GM11168 (cell line): Measurements from ENCODE around the gene HOOK1.
"Not testable (repeated sequence)": the region's sequence is repeated elsewhere in the genome, so short reads cannot be mapped to it uniquely, and the experiment has no call there.

Experiments
- in situ Hi-C: fragments of 300-500 bp; cut with MboI; formaldehyde crosslinking; loops from one replicate; pipeline ENCODE4 v1.12.0; 2022; ENCODE audit warnings: low sequenced_read_pairs; ENCODE audit not compliant: unreplicated experiment

HOOK1 gene

DNA sequence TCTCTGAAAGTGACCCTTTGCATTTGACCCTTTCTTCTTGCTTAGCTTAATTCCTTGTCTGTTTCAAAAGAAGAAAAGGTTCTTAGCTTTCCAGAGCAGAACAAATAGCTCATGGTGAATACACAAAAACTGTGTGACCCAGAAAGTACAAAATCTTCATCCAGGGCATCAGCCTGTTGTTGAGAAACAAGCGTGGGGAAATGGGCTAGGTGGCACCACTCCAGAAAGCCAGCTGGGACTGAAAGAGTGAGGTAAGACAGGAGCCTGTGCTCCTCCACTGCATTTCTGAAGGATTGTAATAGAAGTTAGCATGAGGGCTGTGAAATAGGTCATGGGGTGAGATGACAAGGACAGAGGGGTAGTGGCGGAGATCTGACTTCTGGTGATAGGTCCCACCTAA is 66.0 kb downstream of the HOOK1 start:
- in situ Hi-C loops, result loop anchor here (10.0 kb wide), 1 partner anchor 64 kb away; no protein-coding TSS in a partner anchor

DNA sequence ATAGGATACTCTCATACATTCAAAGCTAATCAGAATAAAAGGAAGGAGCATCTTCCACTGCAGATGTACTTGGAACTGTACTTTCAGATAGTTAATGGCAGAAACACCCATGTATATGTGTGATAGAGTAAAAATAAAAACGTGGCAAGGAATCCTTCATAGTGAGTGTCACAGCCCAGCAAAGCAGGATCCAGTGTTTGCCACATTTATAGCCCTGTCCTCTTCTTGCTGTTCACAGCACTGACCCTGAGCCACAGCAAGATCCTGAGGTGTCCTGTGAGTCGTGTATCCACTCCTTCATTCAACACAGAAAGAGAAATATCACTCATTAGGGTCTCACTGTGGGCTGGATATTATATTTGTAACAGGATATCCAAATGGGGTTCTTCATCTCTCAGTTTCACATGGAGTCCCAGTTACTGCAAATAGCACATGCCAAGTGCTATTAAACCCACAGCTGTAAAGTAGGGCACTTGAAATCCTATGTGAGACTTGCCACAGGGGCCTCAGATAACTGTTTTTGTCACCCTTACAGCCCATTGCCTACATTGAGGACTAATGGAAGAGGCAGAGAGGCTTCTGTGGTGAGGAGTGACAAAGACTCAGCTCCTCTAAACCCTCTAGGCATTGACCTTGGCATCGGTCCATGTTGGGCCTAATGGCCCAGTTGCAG is 70.5 kb downstream of the HOOK1 start:
- in situ Hi-C loops, result loop anchor here (10.0 kb wide), 1 partner anchor 60 kb away; no protein-coding TSS in a partner anchor

DNA sequence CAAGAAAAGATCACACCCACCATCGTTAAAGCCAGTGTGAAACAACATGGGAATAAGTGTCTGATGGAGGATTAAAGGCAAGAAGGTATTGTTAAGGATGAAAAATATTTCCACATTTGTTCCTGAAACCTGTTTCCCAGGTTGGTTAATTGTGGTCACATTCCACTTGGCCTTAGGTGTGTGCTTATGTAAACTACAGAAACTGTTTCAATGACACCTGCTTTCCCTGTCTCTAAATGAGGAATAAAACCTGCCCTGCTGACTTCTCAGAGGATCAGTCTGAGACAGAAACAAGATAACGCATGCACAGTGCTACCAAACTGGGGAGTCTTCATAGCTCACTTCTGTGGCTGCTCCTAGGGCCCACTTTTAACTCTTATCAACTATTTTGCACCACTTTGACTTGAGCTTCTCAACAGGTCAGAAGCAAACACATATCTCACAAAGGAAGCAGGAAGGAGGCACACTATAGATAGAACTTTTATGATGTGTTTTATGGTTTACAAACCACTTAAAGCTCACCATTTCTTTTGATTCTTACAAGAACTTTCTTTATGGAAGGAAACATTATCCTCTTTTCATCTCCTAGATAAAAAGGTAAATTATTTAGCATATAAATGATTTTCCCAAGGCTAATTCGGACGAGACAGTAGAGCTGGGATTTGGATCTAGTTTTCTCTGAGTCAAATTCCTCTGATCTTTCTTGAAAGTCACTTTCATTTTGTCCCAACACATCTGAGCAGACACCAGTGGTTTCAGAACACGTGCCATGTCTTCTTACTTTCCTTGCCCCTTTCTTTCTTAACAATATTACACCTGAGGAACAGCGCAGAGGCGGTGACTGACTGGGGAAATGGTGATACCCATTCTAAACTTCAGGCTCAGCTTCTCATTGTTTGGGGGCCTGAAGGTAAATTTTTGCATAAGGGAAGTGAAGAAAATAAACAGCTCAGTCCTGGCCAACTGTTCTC is 78.4 kb downstream of the HOOK1 start:
- in situ Hi-C loops, result no loop called here

DNA sequence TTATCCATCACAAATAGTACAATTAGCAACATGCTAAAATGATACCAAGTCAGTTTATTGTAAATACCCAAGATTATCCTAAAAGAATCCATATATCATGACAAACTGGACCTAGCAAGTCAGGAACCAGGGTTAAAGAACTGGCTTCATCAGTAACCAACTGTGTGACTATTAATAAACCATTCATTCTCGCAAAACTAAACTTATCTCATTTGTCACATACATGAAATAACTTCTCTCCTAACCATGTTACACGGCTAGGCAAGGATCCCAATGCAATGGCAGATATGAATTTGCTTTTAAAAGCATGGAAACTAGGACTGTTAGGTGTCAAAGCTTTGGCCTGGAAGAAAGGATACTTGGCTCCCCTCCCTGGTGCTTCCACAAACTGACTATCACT is 82.4 kb downstream of the HOOK1 start:
- in situ Hi-C loops, result no loop called here

DNA sequence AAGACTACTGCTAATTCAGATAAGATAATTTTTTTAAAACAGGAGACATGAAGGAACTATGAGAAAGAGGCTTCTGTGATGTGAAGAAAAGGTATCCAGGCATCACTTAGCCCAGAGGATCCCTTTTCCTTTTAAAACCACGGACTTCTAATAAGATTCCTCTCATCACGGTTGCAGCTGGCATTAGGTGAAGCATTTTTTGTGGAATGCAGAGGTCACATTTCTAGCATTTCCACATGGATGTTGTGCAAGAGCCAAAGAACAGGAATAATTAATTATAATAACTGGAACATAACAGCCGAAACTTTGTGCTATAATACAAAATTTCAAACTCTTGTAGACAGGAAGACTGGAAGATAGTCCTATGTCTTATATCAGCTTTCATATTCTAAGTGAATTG is 84.2 kb downstream of the HOOK1 start:
- in situ Hi-C loops, result no loop called here

DNA sequence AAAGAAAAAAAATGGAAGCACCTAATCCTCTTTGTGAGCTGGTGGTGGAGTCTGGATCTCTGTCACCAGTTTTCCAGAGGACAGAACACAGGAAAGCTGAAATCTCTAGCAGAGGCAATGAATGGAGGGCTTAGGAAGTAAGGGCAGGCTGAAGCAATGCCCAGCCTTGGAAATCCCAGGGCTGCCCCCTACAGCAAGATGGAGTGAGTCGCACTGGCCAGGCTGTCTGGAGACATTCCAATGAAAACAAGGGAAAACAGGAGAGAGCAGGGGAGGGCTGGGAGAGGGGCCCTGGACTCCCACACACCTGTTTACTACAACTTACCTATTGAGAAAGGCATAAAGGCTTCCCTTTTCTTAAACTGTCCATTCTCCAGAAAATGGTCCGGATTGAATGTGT is 85.9 kb downstream of the HOOK1 start:
- in situ Hi-C loops, result no loop called here

DNA sequence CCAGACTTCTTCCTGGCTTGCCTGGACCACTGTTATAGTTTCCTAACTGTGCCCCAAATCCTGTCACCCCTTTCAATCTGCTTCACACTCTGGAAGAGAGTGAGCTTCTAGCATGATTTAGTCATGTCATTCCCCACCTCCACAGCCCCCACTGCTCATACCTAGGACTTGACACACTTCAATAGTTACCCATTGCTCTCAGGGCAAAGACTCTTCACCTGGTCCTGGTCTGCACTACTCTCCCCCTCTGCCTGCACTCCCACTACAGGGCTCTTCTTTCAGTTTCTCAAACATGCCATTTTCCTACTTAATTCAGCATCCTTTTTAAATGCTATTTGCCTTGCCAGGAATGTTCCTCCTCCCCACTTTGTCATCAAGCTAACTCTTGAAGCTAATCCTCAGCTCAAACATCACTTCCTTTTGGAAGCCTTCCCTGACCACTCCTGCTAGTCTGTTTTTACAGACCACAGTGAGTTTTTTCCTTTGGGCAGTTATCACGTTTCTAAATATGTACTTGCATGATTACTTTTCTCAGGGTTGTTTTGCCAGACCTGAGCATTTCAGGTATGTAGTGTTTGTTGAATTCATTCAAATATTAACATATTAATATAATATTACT is 87.1 kb downstream of the HOOK1 start:
- in situ Hi-C loops, result no loop called here

DNA sequence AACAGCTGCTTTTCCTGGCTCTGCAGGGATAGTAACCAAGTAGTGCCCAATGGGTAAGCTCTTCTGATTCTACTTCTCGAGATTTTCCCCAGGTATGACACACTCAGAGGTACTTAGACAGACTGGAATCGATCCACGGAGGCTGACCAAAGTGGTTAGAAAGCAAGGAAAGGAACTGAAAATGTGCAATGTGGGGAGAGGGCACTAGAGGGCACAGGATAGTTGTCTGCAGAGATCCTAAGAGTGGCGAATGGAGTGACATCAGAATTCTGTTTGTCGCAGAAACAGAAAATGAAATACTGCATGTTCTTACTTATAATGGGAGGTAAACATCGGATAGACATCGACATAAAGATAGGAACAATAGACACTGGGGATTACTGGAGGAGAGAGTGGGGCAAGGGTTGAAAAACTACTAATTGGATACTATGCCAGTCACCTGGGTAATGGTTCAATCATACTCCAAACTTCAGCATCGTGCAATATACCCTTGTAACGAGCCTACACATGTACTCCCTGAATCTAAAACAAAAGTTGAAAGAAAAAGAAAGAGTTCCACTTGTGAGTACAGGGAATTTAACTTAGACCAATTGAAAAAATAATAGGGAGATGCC is 88.5 kb downstream of the HOOK1 start:
- in situ Hi-C loops, result no loop called here

DNA sequence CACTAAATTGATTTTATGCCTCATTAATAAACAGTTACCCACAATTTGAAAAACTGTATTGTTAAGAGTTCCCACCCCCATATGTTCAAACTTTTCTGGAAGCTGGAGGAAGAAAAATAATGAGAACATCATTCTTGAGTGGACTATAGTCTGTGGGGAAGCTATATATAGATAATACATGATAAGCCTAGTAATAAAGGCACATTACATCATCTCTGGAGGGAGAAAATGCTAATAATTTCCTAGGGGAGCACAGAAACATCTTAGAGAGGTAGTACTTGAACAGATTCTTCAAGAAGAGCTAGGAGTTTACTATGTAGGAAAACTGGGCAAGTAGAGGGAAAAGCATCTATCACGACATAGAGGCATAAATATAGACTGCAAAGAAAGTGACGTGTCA is 92.2 kb downstream of the HOOK1 start:
- in situ Hi-C loops, result no loop called here

DNA sequence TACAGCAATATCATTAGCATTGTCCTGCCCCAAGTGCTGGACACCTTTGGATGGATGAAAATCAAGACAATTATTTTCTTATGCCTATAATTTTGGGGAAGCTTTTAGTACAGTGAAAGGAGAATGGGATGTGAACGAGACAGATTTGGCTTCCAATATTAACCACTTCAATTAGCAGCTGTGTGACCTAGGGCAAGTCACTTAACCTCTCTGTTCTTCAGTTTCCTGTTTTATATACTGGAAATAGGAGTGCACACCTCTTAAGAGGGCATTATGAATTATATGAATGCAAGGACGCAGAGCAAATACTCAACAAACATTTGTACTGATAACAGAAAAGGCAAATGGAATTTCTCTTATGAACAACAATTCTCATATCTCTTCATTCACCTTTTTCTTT is 93.3 kb downstream of the HOOK1 start:
- in situ Hi-C loops, result no loop called here

DNA sequence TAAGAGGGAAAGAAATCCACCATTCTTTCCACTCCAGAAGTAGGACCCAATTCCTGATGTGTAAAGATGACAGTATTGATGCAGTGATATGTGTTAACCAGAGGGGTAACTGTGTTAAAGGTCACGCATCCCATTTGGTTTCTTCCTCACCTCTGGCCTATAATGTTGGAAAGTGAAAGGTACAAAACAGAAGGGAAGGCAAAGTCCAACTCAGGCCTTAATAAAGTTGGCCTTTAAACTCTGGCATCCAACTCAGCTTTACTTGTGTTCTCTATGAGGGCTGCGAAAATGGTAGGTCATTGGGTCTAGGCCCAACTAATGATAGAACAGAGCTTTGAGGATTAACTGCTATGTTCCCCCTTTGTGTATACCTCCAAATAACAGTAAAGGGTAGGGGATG is 93.9 kb downstream of the HOOK1 start:
- in situ Hi-C loops, result no loop called here

DNA sequence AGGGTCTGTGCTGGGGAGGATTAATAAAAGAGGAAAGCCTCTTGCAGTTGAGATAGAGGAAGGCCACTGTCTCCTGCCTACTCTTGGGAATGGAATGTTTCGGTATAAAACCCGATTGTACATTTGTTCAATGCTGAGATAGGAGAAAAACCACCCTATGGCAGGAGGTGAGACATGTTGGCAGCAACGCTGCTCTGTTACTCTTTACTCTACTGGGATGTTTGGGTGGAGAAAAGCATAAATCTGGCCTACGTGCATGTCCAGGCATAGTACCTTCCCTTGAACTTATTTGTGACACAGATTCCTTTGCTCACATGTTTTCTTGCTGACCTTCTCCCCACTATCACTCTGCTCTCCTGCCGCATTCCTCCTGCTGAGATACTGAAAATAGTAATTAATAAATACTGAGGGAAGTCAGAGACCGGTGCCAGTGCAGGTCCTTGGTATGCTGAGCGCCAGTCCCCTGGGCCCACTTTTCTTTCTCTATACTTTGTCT is 100.1 kb downstream of the HOOK1 start:
- in situ Hi-C loops, result not testable (repeated sequence)

DNA sequence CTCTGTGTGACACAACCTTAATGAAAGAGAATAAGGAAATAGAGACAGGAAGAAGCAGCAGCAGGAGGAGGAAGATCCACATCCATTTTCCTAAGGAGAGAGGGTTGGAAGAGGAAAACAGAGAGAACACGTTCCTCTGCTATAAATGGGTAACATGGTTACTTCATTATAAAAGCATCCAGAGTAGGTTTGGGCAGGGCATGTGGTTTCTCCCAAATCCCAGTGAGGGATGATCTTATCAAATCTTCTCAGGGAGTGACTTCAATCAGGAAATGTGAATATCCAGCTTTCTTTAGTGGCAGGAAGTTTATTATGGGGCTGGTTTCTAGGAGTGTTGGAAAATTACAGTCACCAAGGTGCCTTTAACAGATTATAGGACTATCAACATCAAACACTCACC is 100.8 kb downstream of the HOOK1 start:
- in situ Hi-C loops, result no loop called here

DNA sequence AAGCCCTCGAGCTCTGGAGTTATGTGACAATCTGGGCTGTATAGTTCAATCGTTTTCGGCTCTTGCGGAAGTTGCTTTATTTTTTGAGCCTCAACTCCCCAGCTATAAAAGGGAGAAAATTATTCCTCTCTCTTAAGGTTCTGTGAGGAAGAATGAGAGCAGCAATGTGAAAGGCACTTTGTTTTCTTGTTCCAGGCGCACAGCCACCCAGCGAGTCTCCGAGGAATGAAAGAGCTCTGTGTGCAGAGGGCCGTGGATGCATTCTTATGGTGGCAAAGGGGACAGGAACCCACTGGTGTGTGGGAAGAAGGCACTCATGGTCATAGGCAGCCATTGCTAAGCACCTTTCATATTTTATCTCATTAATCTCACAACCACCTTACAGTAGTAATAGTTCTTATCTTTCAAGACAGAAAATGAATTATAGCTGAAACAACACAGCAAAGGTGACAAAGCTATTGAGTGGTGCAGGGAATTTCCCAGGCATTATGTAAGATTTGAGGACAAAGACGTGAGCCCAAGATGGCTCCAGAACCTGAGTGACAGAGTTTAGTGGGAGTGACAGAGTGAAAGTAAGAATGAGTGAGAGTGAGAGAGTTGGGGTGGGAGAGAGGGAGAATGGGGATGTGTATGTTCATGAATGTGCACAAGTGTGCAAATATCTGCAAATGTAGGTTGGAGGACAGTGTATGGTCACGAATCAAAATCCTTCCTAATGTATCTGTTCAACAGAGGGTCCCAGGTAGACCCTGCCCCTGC is 102.5 kb downstream of the HOOK1 start:
- in situ Hi-C loops, result no loop called here

DNA sequence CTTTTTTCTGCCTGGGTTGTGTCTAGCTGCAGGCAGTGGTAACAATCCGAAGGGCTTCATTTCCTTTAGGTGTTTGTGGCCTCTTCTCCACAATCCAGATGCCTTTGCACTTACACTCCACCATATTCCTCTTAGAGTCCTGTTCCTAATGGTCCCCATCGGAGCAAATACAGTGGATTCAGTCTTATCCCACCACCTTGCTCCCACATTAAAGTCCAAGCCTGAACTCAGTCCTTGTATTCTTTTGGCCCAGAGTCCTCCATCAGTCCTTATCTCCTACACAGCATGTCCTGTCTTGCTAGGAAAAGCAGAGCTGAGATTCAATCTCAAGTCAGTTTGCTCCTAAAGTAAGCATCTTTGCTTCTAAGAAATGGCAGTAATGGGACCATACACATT is 103.0 kb downstream of the HOOK1 start:
- in situ Hi-C loops, result no loop called here

DNA sequence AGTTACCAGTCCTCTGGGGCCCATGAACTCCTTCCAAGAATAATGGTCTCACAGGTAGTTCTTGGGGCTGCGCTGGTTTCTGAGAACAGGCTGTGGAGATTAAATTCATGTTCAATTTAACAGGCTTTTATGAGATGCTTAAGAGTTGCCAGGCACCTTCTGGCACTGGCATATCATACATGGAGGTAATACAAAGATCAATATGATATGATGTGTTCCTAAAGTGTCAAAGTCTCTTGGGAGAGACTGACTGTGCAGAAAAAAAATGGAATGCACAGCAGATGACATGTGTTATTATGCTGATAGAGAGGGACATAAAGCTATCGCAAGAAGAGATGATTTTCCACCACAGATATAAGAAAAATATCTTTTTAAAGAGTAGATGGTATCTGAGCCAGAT is 105.0 kb downstream of the HOOK1 start:
- in situ Hi-C loops, result no loop called here

DNA sequence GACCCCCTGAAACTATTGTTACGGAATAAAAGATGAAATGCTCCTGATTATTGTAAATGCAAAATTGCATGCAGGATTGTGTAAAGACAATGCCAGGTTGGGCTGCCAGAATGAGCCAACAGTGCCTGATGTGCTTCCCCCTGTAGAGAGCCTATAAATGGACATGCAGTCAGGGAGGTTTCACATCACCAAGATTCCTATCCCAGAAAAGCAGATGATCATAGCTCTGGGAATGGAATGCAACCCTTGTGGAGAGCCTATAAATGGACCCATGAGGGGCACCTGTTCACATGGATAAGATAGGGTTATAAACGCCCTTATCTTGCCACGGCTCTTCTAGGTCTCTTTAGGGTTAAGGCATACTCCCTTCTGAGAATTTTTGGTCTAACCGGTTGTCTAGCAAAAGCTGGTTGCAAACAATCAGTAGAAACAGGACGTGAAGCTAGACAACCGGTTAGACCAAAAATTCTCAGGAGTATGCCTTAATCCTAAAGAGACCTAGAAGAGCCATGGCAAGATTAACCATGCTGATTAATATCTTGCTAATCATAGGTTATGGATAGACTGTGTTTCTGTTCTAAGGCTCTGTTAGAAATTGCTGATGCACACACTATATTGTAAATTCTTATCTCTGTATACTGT is 106.6 kb downstream of the HOOK1 start:
- in situ Hi-C loops, result not testable (repeated sequence)

DNA sequence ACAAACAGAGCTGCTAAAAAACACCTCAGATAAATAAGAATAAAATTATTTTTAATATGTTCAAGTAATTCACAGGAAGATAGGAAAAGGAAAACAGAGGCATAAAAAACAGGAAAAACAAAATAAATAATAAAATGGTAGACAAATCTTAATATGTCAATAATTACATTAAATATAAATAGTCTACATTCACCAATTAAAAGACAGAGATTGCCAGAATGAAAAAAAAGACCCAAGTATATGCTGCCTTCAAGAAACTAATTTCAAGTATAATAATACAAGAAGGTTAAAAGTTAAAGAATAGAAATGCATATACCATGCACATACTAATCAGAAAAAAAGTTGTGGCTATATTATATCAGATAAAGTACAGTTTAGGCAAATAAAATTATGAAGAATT is 109.9 kb downstream of the HOOK1 start:
- in situ Hi-C loops, result no loop called here
